Activated B cell treated with CpG ODN at 0.5 μM for 24 hours (primary cell): ENCODE measurements around the gene CABP4. TPM values are rescaled to one million over a fixed set of nuclear protein-coding genes. Genes with fewer than 3 reads are reported as not detected.

Experiments used
- ATAC-seq: fragments of 200-7000 bp; cut with Tn5 transposase; one replicate; pipeline ENCODE4 v1.10.0; 2021; ENCODE audit warnings: low read depth, mild to moderate bottlenecking, moderate library complexity
- CTCF ChIA-PET: fragments of 350-600 bp; sonication (Branson Sonifier 250); formaldehyde crosslinking; loops from one replicate; lab custom pipeline; 2021; ENCODE audit warnings: antibody characterized with exemption; lab: Charles Lee
- POLR2A ChIA-PET: fragments of 350-600 bp; sonication (Branson Sonifier 250); formaldehyde crosslinking; loops from one replicate; lab custom pipeline; 2021; ENCODE audit warnings: antibody characterized with exemption; lab: Charles Lee
- DNase-seq: peaks from one replicate; pipeline ENCODE4 v3.0.0; 2022
- H3K27ac Mint-ChIP-seq: one replicate; pipeline ENCODE4 v1.8.0; 2020; ENCODE audit warnings: mixed read lengths
- H3K27me3 Mint-ChIP-seq: one replicate; pipeline ENCODE4 v1.8.0; 2021; ENCODE audit warnings: mixed read lengths
- H3K36me3 Mint-ChIP-seq: one replicate; pipeline ENCODE4 v1.8.0; 2021; ENCODE audit warnings: low read depth, mixed read lengths
- H3K4me1 Mint-ChIP-seq: one replicate; pipeline ENCODE4 v1.8.0; 2021; ENCODE audit warnings: mixed read lengths
- H3K4me3 Mint-ChIP-seq: one replicate; pipeline ENCODE4 v1.8.0; 2020; ENCODE audit warnings: mild to moderate bottlenecking, mixed read lengths
- H3K9me3 Mint-ChIP-seq: one replicate; pipeline ENCODE4 v1.8.0; 2020; ENCODE audit warnings: mixed read lengths
- intact Hi-C: fragments of 100-400 bp; cut with micrococcal nuclease; formaldehyde crosslinking; loops from one replicate; pipeline ENCODE4 v1.15.1; 2024
- total RNA-seq: library from RNA; stranded (reverse); gene quantifications from 2 replicates; pipeline ENCODE4 v1.2.3, GENCODE V29; 2022
- TF ChIP-seq, protein P1 (sequence below): fragments of 200-600 bp; IDR thresholded peaks from one replicate; pipeline ENCODE4 v1.8.0; 2022; ENCODE audit warnings: antibody characterized with exemption, mild to moderate bottlenecking

CABP4 gene
- total RNA-seq, 1 donor from 2014 or later, result 3.0 TPM

DNA sequence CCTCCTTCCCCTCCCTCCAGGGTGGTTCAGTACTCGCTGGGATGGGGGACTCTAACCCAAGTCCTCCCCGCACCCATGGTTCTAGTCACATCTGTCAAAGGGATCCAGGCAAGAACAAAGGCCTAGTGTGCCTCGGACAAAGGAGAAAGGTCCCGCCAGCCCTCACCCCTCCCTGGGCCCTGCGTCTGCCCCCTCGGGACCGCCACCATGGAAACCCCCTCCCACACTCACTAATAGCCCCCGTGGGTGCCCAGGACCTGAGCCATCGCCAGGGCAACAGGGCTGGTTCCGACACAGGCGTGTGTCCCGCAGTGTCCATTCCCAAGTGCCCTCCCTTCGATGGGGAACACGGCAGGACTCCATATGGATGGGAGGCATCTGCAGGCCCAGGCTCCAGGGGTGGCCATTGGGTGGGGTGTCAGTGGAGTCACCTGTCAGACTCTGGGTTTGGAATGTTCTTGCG lies 44.8 kb upstream of the CABP4 start:
- Mint-ChIP-seq H3K27me3 (no peaks in the 10 kb centered on the region), H3K9me3 (no peaks in the 10 kb centered on the region), H3K4me3 (peak overlapping the region; percentile 80), H3K36me3 (peaks cover 27% of the 10 kb centered on the region), H3K27ac (peak overlapping the region; percentile 95), H3K4me1 (peaks cover 89% of the 10 kb centered on the region)
- CTCF ChIA-PET, result interaction anchor here (3.2 kb wide), 1 partner anchor 9 kb away, joined by 18 read pairs; the partner anchor contains the start of gene PPP1CA
- DNase-seq, result no peak
- POLR2A ChIA-PET, result interaction anchor here (2.5 to 13.9 kb wide), 2 partner anchors 8 to 10 kb away, joined by 22 to 404 read pairs; partner anchors contain the start of genes PPP1CA and TBC1D10C
- ATAC-seq, result no peak
- intact Hi-C loops, result loop anchor here (1.0 kb wide), 1 partner anchor 9 kb away; no protein-coding TSS in a partner anchor
- TF ChIP-seq, protein P1, sequence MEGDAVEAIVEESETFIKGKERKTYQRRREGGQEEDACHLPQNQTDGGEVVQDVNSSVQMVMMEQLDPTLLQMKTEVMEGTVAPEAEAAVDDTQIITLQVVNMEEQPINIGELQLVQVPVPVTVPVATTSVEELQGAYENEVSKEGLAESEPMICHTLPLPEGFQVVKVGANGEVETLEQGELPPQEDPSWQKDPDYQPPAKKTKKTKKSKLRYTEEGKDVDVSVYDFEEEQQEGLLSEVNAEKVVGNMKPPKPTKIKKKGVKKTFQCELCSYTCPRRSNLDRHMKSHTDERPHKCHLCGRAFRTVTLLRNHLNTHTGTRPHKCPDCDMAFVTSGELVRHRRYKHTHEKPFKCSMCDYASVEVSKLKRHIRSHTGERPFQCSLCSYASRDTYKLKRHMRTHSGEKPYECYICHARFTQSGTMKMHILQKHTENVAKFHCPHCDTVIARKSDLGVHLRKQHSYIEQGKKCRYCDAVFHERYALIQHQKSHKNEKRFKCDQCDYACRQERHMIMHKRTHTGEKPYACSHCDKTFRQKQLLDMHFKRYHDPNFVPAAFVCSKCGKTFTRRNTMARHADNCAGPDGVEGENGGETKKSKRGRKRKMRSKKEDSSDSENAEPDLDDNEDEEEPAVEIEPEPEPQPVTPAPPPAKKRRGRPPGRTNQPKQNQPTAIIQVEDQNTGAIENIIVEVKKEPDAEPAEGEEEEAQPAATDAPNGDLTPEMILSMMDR, result no peak

DNA sequence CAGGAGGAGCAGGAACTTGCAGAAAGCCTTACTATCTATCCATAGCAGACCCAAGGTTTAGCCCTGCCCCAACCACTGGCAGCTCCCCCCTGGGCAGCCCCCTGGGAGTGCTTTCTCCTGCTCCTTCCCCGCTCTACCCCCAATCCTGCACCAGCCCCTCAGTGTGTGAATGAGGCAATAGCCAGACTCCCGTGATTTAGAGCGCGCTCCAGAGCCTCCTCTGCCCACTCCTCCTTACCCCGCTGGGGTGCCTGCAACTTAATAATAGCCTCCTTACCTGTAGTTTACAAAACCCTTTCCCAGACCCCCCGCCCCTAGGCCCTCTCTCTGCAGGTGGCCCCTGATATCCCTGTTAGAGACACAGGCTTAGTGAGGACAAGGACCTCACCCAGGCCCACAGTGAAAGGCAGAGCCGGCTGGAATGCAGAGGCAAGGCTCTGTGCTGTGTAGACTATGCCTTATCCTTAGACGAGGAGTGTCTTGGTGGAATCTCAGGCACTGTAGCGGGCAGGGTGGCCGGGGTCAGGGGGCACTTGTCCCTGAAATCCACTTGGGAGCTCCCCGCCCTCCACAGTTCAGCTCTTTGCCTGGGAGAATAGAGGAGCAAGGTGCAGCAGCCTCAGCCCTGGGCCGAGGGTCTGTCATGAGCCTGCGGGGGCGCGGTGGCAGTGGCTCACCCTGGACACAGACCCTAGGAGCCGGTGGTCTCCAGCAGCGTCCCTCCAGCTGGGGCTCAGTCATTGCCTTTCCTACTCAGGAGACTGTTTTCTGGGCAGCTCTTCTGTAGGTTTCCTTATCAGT lies 44.0 kb upstream of the CABP4 start:
- peaks cover 21% of the 10 kb centered on the region for H3K36me3 Mint-ChIP-seq

DNA sequence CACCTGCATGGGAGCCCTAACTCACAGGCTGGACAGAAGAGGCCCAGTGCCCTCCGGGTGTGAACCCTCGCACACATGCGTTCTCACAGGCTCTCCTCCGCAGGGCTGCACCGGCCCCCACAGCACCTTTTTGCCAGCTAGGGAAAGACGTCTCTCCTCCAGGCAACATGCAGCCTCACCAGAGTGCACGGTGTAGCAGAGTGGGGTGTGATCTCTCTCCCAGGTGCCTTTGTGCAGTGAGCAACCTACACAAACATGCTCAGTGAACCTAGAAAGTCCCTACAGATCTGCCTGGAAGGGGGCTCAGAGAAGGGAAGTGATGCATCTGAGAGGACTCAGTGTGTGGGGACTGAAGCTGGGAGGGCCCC lies 43.4 kb upstream of the CABP4 start:
- POLR2A ChIA-PET, result interaction anchor here (0.5 to 13.9 kb wide), 16 partner anchors 8 to 795 kb away, joined by 3 to 404 read pairs (median 5); partner anchors contain the start of genes AIP, CDK2AP2, CORO1B and POLD4
- DNase-seq (no peak), ATAC-seq (peak; percentile 16)
- no peaks in the 10 kb centered on the region for H3K9me3 Mint-ChIP-seq
- H3K4me1 Mint-ChIP-seq, result peaks cover 85% of the 10 kb centered on the region
- intact Hi-C loops, result no loop called here
- CTCF ChIA-PET, result interaction anchor here (1.0 to 3.2 kb wide), 3 partner anchors 8 to 11 kb away, joined by 3 to 18 read pairs (median 9); partner anchors contain the start of genes PPP1CA and TBC1D10C
- H3K36me3 Mint-ChIP-seq, result peaks cover 18% of the 10 kb centered on the region
- H3K4me3 Mint-ChIP-seq, result peak overlapping the region; percentile 59
- H3K27me3 Mint-ChIP-seq, result no peaks in the 10 kb centered on the region
- TF ChIP-seq, protein P1, result no peak
- peak overlapping the region; percentile 76 for H3K27ac Mint-ChIP-seq

More for the DNA sequence above, 44.0 kb upstream of the CABP4 start:
- H3K27ac Mint-ChIP-seq, result peak overlapping the region; percentile 95
- TF ChIP-seq, protein P1, result no peak
- intact Hi-C loops, result loop anchor here (1.0 kb wide), 1 partner anchor 8 kb away; no protein-coding TSS in a partner anchor
- no peak for DNase-seq
- H3K9me3 Mint-ChIP-seq, result no peaks in the 10 kb centered on the region
- ChIA-PET CTCF (interaction anchor here (1.0 to 3.2 kb wide), 3 partner anchors 8 to 10 kb away, joined by 3 to 18 read pairs (median 9); partner anchors contain the start of genes PPP1CA and TBC1D10C), POLR2A (interaction anchor here (0.5 to 13.9 kb wide), 13 partner anchors 9 to 795 kb away, joined by 3 to 404 read pairs (median 5); partner anchors contain the start of genes CORO1B, POLD4, PPP1CA and PTPRCAP)
- H3K4me3 Mint-ChIP-seq, result peak overlapping the region; percentile 80
- H3K4me1 Mint-ChIP-seq, result peaks cover 85% of the 10 kb centered on the region
- no peaks in the 10 kb centered on the region for H3K27me3 Mint-ChIP-seq
- no peak for ATAC-seq

DNA sequence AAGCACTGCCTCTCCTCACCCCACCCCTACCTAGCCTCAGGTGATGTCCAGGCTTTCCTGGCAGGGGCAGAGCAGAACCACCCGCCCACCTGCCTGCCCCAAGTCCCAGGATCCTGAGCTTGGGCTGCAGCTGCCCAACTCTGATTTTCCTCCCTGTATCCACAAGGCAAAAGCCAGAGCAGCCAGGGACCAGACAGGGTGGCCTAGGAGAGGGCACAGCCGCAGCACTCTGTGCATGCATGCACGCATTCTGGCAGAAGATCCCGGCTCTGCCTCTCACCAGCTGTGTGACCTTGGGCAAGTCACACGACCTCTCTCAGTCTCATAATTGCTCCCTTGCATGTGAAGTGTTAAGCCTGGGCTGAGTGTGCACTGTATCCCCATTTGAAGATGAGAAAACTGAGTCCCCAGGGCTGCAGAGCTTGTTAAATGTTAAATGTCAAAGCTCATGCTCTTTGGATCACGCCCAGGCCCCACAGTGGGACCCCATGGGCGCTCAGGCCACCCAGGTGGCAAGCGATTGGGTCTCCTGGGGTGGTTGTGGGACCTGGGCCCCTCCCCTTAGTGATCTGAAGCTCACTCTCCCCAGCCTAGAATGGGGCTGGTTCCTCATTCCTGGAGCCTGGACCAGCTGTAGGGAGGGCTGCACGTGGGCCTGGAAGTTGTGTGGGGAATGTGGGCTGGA lies 42.5 kb upstream of the CABP4 start:
- TF ChIP-seq, protein P1, result no peak
- no peaks in the 10 kb centered on the region for H3K27me3 Mint-ChIP-seq
- H3K4me3 Mint-ChIP-seq, result peak overlapping the region; percentile 41
- DNase-seq, result no peak
- H3K27ac Mint-ChIP-seq, result peak overlapping the region; percentile 76
- H3K36me3 Mint-ChIP-seq, result peaks cover 11% of the 10 kb centered on the region
- ChIA-PET POLR2A (interaction anchor here (0.5 to 13.9 kb wide), 22 partner anchors 7 to 172 kb away, joined by 3 to 404 read pairs (median 5); partner anchors contain the start of genes AIP, CDK2AP2, CORO1B and POLD4), CTCF (interaction anchor here (1.0 to 3.2 kb wide), 3 partner anchors 8 to 12 kb away, joined by 3 to 18 read pairs (median 9); partner anchors contain the start of genes PPP1CA and TBC1D10C)
- intact Hi-C loops, result no loop called here
- H3K4me1 Mint-ChIP-seq, result peaks cover 84% of the 10 kb centered on the region
- H3K9me3 Mint-ChIP-seq, result no peaks in the 10 kb centered on the region
- ATAC-seq, result no peak
